Suprapubic skin (tissue), 4 donors: Measurements from ENCODE around the gene ABI3BP.

Experiments used
- CTCF ChIP-seq, 2 donors: fragments of 200-600 bp in 1 of 2; fragments of 450-650 bp in 1 of 2; sonication (generic) in 1 of 2; IDR thresholded peaks; one replicate each; pipeline ENCODE4 v1.5.1; 2016 to 2019; ENCODE audit warnings: antibody characterized with exemption in 2 of 2, mild to moderate bottlenecking in 1 of 2, moderate library complexity in 1 of 2
- POLR2A ChIP-seq, 2 donors: fragments of 450-650 bp; IDR thresholded peaks; one replicate each; pipeline ENCODE4 v1.6.1; 2017; ENCODE audit warnings: antibody characterized with exemption in 2 of 2, mild to moderate bottlenecking in 2 of 2, moderate library complexity in 2 of 2
- POLR2AphosphoS5 ChIP-seq, 3 donors: sonication (generic); formaldehyde crosslinking; IDR thresholded peaks; one replicate each; pipeline ENCODE4 v1.6.1; 2017; ENCODE audit warnings: antibody characterized with exemption in 3 of 3

DNA sequence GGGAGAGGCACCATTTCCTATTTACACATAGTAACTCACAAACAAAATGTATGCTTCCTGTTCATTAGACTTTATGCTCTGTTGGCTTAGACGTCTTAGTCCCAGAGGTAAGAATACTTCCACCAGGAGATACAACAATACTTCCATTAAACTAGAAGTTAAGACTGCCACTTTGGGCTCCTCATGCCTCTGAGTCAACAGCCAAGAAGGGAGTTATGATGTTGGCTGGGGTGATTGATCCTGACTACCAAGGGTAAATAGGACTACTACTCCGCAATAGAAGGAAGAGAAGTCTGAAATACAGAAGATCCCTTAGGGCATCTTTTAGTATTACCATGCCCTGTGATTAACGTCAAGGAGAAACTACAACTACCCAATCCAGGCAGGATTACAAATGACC is 43.5 kb upstream of the ABI3BP start:
- TF ChIP-seq CTCF (IDR thresholded peaks at IDR 0.05) (no peak), POLR2A (IDR thresholded peaks at IDR 0.05) (no peak), POLR2AphosphoS5 (IDR thresholded peaks at IDR 0.05) (no peak)
